B cell (primary cell): ENCODE measurements around the gene MPV17L. TPM values are rescaled to one million over a fixed set of nuclear protein-coding genes. Genes with fewer than 3 reads are reported as not detected.
"Not testable (repeated sequence)": the region's sequence is repeated elsewhere in the genome, so short reads cannot be mapped to it uniquely, and the experiment has no call there.

ENCODE experiments used
- ATAC-seq: fragments of 200-7000 bp; cut with Tn5 transposase; one replicate; pipeline ENCODE4 v1.10.0; 2021; ENCODE audit warnings: low read depth, mild to moderate bottlenecking, moderate number of reproducible peaks, moderate library complexity
- CTCF ChIA-PET: fragments of 350-600 bp; sonication (Branson Sonifier 250); formaldehyde crosslinking; loops from one replicate; lab custom pipeline; 2021; ENCODE audit warnings: antibody characterized with exemption, inconsistent platforms; lab: Charles Lee
- POLR2A ChIA-PET: fragments of 350-600 bp; sonication (Branson Sonifier 250); formaldehyde crosslinking; loops from one replicate; lab custom pipeline; 2021; ENCODE audit warnings: antibody characterized with exemption; lab: Charles Lee
- DNase-seq: peaks from one replicate; pipeline ENCODE4 v3.0.0; 2013
- H2AFZ ChIP-seq: 2 replicates; pipeline ENCODE4 v1.6.1; 2012; ENCODE audit warnings: mild to moderate bottlenecking, low read depth, low read length; ENCODE audit not compliant: insufficient read depth, poor library complexity, severe bottlenecking
- H3K27ac ChIP-seq, 2 donors: 1 replicate in 1 of 2; 2 replicates in 1 of 2; pipeline ENCODE4 v1.5.1; 2012 to 2013; ENCODE audit warnings: low read length in 2 of 2, mild to moderate bottlenecking in 2 of 2, moderate library complexity in 1 of 2
- H3K27me3 ChIP-seq, 4 experiments: fragments of 200-600 bp in 1 of 4; sonication (generic) in 1 of 4; replicated peaks in 1 of 4; 1 replicate in 2 of 4; 2 replicates in 2 of 4; pipeline versions ENCODE4 v1.6.1 to v1.7.0; 2013 to 2016; ENCODE audit warnings: low read length in 3 of 4, mild to moderate bottlenecking in 2 of 4, mixed read lengths in 1 of 4, moderate library complexity in 1 of 4; ENCODE audit not compliant: insufficient read depth in 4 of 4, control insufficient read depth in 3 of 4; ENCODE audit errors: control extremely low read depth in 1 of 4
- H3K36me3 ChIP-seq, 2 experiments: replicated peaks in 1 of 2; 1 replicate in 1 of 2; 2 replicates in 1 of 2; pipeline versions ENCODE4 v1.6.1 to v1.7.1; 2013; ENCODE audit warnings: low read length in 1 of 2; ENCODE audit not compliant: insufficient read depth in 2 of 2, control insufficient read depth in 1 of 2; ENCODE audit errors: control extremely low read depth in 1 of 2, extremely low read depth in 1 of 2
- H3K4me1 ChIP-seq, 2 donors: fragments of 200-600 bp in 1 of 2; sonication (generic) in 1 of 2; 1 replicate in 1 of 2; 2 replicates in 1 of 2; pipeline versions ENCODE4 v1.5.1 to v1.6.1; 2013 to 2017; ENCODE audit warnings: low read length in 2 of 2; ENCODE audit not compliant: control insufficient read depth in 2 of 2, insufficient read depth in 2 of 2
- H3K4me2 ChIP-seq: replicated peaks from 2 replicates; pipeline ENCODE3; 2012; ENCODE audit warnings: mild to moderate bottlenecking, low read depth, low read length; ENCODE audit not compliant: poor library complexity, severe bottlenecking
- H3K4me3 ChIP-seq, 5 experiments: fragments of 200-600 bp in 1 of 5; sonication (generic) in 1 of 5; 1 replicate in 3 of 5; 2 replicates in 2 of 5; pipeline versions ENCODE4 v1.5.1 to v1.7.0; 2011 to 2016; ENCODE audit warnings: low read length in 4 of 5, mild to moderate bottlenecking in 4 of 5, low read depth in 2 of 5, control low read depth in 1 of 5, moderate library complexity in 1 of 5; ENCODE audit not compliant: insufficient read depth in 1 of 5; ENCODE audit errors: control extremely low read depth in 1 of 5, extremely low read depth in 1 of 5
- H3K79me2 ChIP-seq: fragments of 200-600 bp; sonication (generic); one replicate; pipeline ENCODE4 v1.6.0; 2016; ENCODE audit warnings: low read length; ENCODE audit not compliant: control insufficient read depth, insufficient read depth
- H3K9ac ChIP-seq: fragments of 200-600 bp; sonication (generic); 2 replicates; pipeline ENCODE4 v1.6.1; 2017; ENCODE audit warnings: mild to moderate bottlenecking, low read length, moderate library complexity
- H3K9me3 ChIP-seq, 3 donors: one replicate each; pipeline versions ENCODE4 v1.6.1 to v1.7.1; 2013; ENCODE audit warnings: low read length in 2 of 3; ENCODE audit not compliant: control insufficient read depth in 2 of 3, insufficient read depth in 1 of 3; ENCODE audit errors: control extremely low read depth in 1 of 3
- H4K20me1 ChIP-seq: 2 replicates; pipeline ENCODE4 v1.6.0; 2012; ENCODE audit warnings: mild to moderate bottlenecking, low read length; ENCODE audit not compliant: insufficient read depth, control insufficient read depth, poor library complexity, severe bottlenecking
- H3K27ac Mint-ChIP-seq: one replicate; pipeline ENCODE4 v1.8.0; 2021; ENCODE audit warnings: mixed read lengths
- H3K27me3 Mint-ChIP-seq: one replicate; pipeline ENCODE4 v1.8.0; 2021; ENCODE audit warnings: mixed read lengths
- H3K4me1 Mint-ChIP-seq: one replicate; pipeline ENCODE4 v1.8.0; 2021; ENCODE audit warnings: mixed read lengths
- H3K4me3 Mint-ChIP-seq: one replicate; pipeline ENCODE4 v1.8.0; 2021; ENCODE audit warnings: mixed read lengths
- H3K9me3 Mint-ChIP-seq: one replicate; pipeline ENCODE4 v1.8.0; 2022; ENCODE audit warnings: mixed read lengths; ENCODE audit not compliant: insufficient read depth
- CTCF ChIP-seq: fragments of 200-600 bp; IDR thresholded peaks from one replicate; pipeline ENCODE4 v1.8.0; 2022; ENCODE audit warnings: antibody characterized with exemption, mild to moderate bottlenecking
- EZH2 ChIP-seq: IDR thresholded peaks from 2 replicates; pipeline ENCODE4 v1.6.1; 2012; ENCODE audit warnings: borderline replicate concordance, low read depth, mild to moderate bottlenecking, moderate library complexity, low read length; ENCODE audit not compliant: insufficient read depth, poor library complexity, severe bottlenecking
- WGBS: methylation state at CpG from one replicate; pipeline ENCODE4 v1.1.5; 2013; ENCODE audit warnings: missing lambda C conversion rate; ENCODE audit not compliant: insufficient coverage; 5-methylcytosine and 5-hydroxymethylcytosine counted together
- intact Hi-C: fragments of 100-400 bp; cut with micrococcal nuclease; formaldehyde crosslinking; loops from one replicate; pipeline ENCODE4 v1.10.0; 2022
- polyA plus RNA-seq: library from polyadenylated mRNA; depleted of rRNA; stranded (reverse); fragments of >200 nt; gene quantifications from 2 replicates; pipeline ENCODE4 v1.2.3, GENCODE V29; 2012
- total RNA-seq, 2 donors: library from RNA; stranded (reverse); fragments of 120-200 nt in 1 of 2; gene quantifications; 1 replicate in 1 of 2; 2 replicates in 1 of 2; pipeline versions ENCODE4 v1.2.3 to v1.2.4, GENCODE V29; 2013 to 2022

MPV17L gene
- total and polyA plus RNA-seq, 2 donors (not counting 1 experiment from before 2014, with no cell fraction given) = 0.06 to 0.27 TPM

- Mint-ChIP-seq H3K4me1 (no peaks in the 10 kb centered on the region), H3K27ac (no peak overlapping the region), H3K4me3 (no peak overlapping the region), H3K27me3 (peaks cover 3% of the 10 kb centered on the region), H3K9me3 (no peaks in the 10 kb centered on the region)
- Histone ChIP-seq H4K20me1 (no peaks in the 10 kb centered on the region), H3K36me3 (no peaks in the 10 kb centered on the region), H2AFZ (no peak overlapping the region), H3K79me2 (no peaks in the 10 kb centered on the region), H3K27ac (no peak overlapping the region), H3K9me3 (peaks cover 0 to under 1% (median 0%) of the 10 kb centered on the region in 3 donors), H3K27me3 (peaks cover 0 to 2% (median 0%) of the 10 kb centered on the region in 4 experiments), H3K9ac (no peak overlapping the region), H3K4me3 (no peak overlapping the region), H3K4me2 (no peak overlapping the region), H3K4me1 (no peaks in the 10 kb centered on the region)
- ATAC-seq (no peak), DNase-seq (no peak)
- 90% methylated on average over 7 of the region's 8 CpGs for WGBS
- TF ChIP-seq CTCF (no peak), EZH2 (no peak)
- intact Hi-C loops = no loop called here
- POLR2A ChIA-PET = no interaction called here
- CTCF ChIA-PET = interaction anchor here (0.6 to 1.3 kb wide), 2 partner anchors 135 to 1203 kb away, joined by 3 read pairs; no protein-coding TSS in a partner anchor
Measured at GRCh38 chr16:15452246-15452855, 56.8 kb downstream of the MPV17L start.

GRCh38 chr16:15453296-15453695 is 57.7 kb downstream of the MPV17L start:
- ATAC-seq, H3K27ac ChIP-seq, H3K4me2 ChIP-seq, H3K27me3 Mint-ChIP-seq, intact Hi-C loops, H3K36me3 ChIP-seq, H3K79me2 ChIP-seq, H3K9me3 ChIP-seq, POLR2A ChIA-PET, H3K4me3 ChIP-seq, H3K4me1 Mint-ChIP-seq, H3K27me3 ChIP-seq, H3K9ac ChIP-seq, H3K4me3 Mint-ChIP-seq, CTCF ChIA-PET, DNase-seq, H3K4me1 ChIP-seq, H4K20me1 ChIP-seq, H2AFZ ChIP-seq, H3K9me3 Mint-ChIP-seq, H3K27ac Mint-ChIP-seq: not testable (repeated sequence)
- WGBS = 93% methylated on average over 4 of the region's 7 CpGs

GRCh38 chr16:15454933-15455332 is 59.4 kb downstream of the MPV17L start:
- POLR2A ChIA-PET, H3K27me3 Mint-ChIP-seq, H3K4me1 ChIP-seq, H3K79me2 ChIP-seq, CTCF ChIA-PET, H3K27ac Mint-ChIP-seq, H4K20me1 ChIP-seq, H3K4me3 ChIP-seq, H3K4me1 Mint-ChIP-seq, H3K9me3 ChIP-seq, H3K27ac ChIP-seq, H3K9me3 Mint-ChIP-seq, H3K9ac ChIP-seq, H3K27me3 ChIP-seq, H3K4me2 ChIP-seq, H3K4me3 Mint-ChIP-seq, H2AFZ ChIP-seq, H3K36me3 ChIP-seq, intact Hi-C loops, ATAC-seq, DNase-seq: not testable (repeated sequence)
- WGBS = 96% methylated on average over 8 of the region's 11 CpGs
